SK-N-SH treated with all-trans-retinoic acid at 6 μM for 48 hours (cell line): ENCODE measurements around the gene VPS26B.
"Not testable (repeated sequence)": the region's sequence is repeated elsewhere in the genome, so short reads cannot be mapped to it uniquely, and the experiment has no call there.

Experiments
- ATAC-seq: fragments of 200-7000 bp; cut with Tn5 transposase; 3 replicates; pipeline ENCODE4 v1.9.1; 2020; ENCODE audit warnings: mild to moderate bottlenecking, moderate library complexity
- BACH2 ChIP-seq: fragments of 250-450 bp; sonication (Bioruptor Pico); IDR thresholded peaks from 2 replicates; pipeline ENCODE4 v1.9.0; 2021; ENCODE audit warnings: mild to moderate bottlenecking, borderline replicate concordance
- CSDC2 ChIP-seq: fragments of 250-450 bp; sonication (Bioruptor Pico); IDR thresholded peaks from 2 replicates; pipeline ENCODE4 v1.5.0; 2020; ENCODE audit warnings: mild to moderate bottlenecking, moderate library complexity
- GLIS3 ChIP-seq: fragments of 250-450 bp; sonication (Bioruptor Pico); IDR thresholded peaks from 2 replicates; pipeline ENCODE4 v1.5.0; 2020; ENCODE audit warnings: mild to moderate bottlenecking, moderate library complexity
- ISL1 ChIP-seq: fragments of 250-450 bp; sonication (Bioruptor Pico); IDR thresholded peaks from 2 replicates; pipeline ENCODE4 v2.1.2; 2022; ENCODE audit warnings: mild to moderate bottlenecking, moderate library complexity
- OSR1 ChIP-seq: fragments of 250-450 bp; sonication (Bioruptor Pico); IDR thresholded peaks from 2 replicates; pipeline ENCODE4 v1.8.0; 2022; ENCODE audit warnings: moderate library complexity, mild to moderate bottlenecking, inconsistent platforms
- PATZ1 ChIP-seq: fragments of 250-450 bp; sonication (Bioruptor Pico); IDR thresholded peaks from 2 replicates; pipeline ENCODE4 v1.8.0; 2020; ENCODE audit warnings: mild to moderate bottlenecking, moderate library complexity, borderline replicate concordance
- PPARA ChIP-seq: fragments of 250-450 bp; sonication (Bioruptor Pico); IDR thresholded peaks from 2 replicates; pipeline ENCODE4 v1.5.0; 2020; ENCODE audit warnings: mild to moderate bottlenecking, borderline replicate concordance
- RARB ChIP-seq: fragments of 250-450 bp; sonication (Bioruptor Pico); IDR thresholded peaks from 2 replicates; pipeline ENCODE4 v1.8.0; 2021; ENCODE audit warnings: mild to moderate bottlenecking, moderate library complexity
- SNAI2 ChIP-seq: fragments of 250-450 bp; sonication (Bioruptor Pico); IDR thresholded peaks from 2 replicates; pipeline ENCODE4 v1.5.0; 2020; ENCODE audit warnings: mild to moderate bottlenecking, moderate library complexity
- TCF4 ChIP-seq: fragments of 250-450 bp; sonication (Bioruptor Pico); IDR thresholded peaks from 2 replicates; pipeline ENCODE4 v1.8.0; 2021; ENCODE audit warnings: mild to moderate bottlenecking, moderate library complexity, borderline replicate concordance
- TOX ChIP-seq: fragments of 250-450 bp; sonication (Bioruptor Pico); IDR thresholded peaks from 2 replicates; pipeline ENCODE4 v1.8.0; 2021; ENCODE audit warnings: mild to moderate bottlenecking, moderate library complexity, borderline replicate concordance
- TSHZ2 ChIP-seq: fragments of 250-450 bp; sonication (Bioruptor Pico); IDR thresholded peaks from 2 replicates; pipeline ENCODE4 v1.5.0; 2020; ENCODE audit warnings: mild to moderate bottlenecking, moderate library complexity
- ZFP3 ChIP-seq: fragments of 250-450 bp; sonication (Bioruptor Pico); IDR thresholded peaks from 2 replicates; pipeline ENCODE4 v1.5.0; 2020; ENCODE audit warnings: mild to moderate bottlenecking, moderate library complexity
- ZFP30 ChIP-seq: fragments of 450-650 bp; formaldehyde crosslinking; IDR thresholded peaks from 2 replicates; pipeline ENCODE4 v1.5.0; 2022; ENCODE audit warnings: mild to moderate bottlenecking, moderate library complexity
- ZNF565 ChIP-seq: fragments of 450-650 bp; formaldehyde crosslinking; conservative IDR thresholded peaks from 2 replicates; pipeline ENCODE4 v1.5.0; 2020; ENCODE audit warnings: low read depth, mild to moderate bottlenecking, moderate library complexity
- ZNF70 ChIP-seq: fragments of 450-650 bp; formaldehyde crosslinking; IDR thresholded peaks from 2 replicates; pipeline ENCODE4 v1.5.0; 2020; ENCODE audit warnings: mild to moderate bottlenecking, moderate library complexity
- ZNF8 ChIP-seq: fragments of 450-650 bp; formaldehyde crosslinking; IDR thresholded peaks from 2 replicates; pipeline ENCODE4 v1.5.0; 2020; ENCODE audit warnings: mild to moderate bottlenecking, moderate library complexity
- TF ChIP-seq, protein P1 (sequence below): fragments of 250-450 bp; sonication (Bioruptor Pico); IDR thresholded peaks from 2 replicates; pipeline ENCODE4 v1.5.1; 2020; ENCODE audit warnings: low read depth, mild to moderate bottlenecking, moderate library complexity

The VPS26B gene

DNA sequence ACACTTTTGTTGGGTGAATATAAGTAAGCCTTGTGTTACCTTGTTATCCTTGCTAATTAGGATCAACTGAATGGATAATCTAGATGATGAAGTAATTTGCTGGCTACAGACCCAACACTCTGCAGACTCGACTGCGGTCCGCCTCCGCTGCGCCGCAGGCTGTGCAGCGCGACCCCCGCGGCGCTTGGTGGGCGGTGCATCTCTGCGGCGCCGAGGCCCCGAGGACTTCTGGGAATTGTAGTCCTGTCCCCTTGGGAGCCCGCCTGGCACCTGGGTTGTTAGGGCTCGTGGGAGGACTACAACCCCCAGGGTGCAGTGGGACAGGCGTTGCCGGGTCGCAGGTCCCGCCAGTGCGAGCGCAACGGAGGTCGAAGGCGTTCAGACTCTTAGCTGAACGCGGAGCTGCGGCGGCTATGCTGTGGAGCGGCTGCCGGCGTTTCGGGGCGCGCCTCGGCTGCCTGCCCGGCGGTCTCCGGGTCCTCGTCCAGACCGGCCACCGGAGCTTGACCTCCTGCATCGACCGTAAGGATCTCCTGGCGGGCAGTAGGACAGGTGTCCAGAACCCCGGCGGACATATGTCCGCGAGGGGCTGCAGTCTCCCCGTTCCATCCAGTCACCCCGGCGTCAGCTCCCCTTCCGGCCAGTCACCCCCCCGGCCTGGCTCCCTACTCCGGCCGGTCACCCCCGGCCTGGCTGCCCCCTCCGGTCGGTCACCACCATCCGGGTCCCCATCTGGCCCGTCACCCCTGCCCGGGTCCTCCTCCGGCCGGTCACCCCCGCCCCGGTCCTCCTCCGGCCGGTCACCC lies 28.9 kb downstream of the VPS26B start, which contains the start of the genes ACAD8 and THYN1 (continued):
- TF ChIP-seq ZFP3 (CRISPR knock-in tag) (0 out of 2 replicates have a peak, but pooled peaks have one; percentile 41), TCF4 (CRISPR knock-in tag) (no peak), GLIS3 (CRISPR knock-in tag) (no peak), ZFP30 (CRISPR knock-in tag) (no peak), PPARA (no peak)
- TF ChIP-seq, all 23 proteins: peak for 2

GRCh38 chr11:134254433-134255183 lies 30.1 kb downstream of the VPS26B start:
- no peak for TF ChIP-seq GLIS3 (CRISPR knock-in tag)
- TF ChIP-seq PPARA, result no peak
- no peak for TF ChIP-seq OSR1 (CRISPR knock-in tag)
- no peak for TF ChIP-seq ZFP3 (CRISPR knock-in tag)
- TF ChIP-seq ZNF8, result no peak
- no peak for TF ChIP-seq ZNF70 (CRISPR knock-in tag)
- no peak for TF ChIP-seq SNAI2 (CRISPR knock-in tag)
- no peak for TF ChIP-seq ZNF565
- no peak for TF ChIP-seq ISL1
- TF ChIP-seq BACH2 (CRISPR knock-in tag), result no peak
- TF ChIP-seq TOX, result no peak
- TF ChIP-seq CSDC2 (CRISPR knock-in tag), result no peak
- TF ChIP-seq, all 23 proteins: peak for 0
- ATAC-seq, result no peak

DNA sequence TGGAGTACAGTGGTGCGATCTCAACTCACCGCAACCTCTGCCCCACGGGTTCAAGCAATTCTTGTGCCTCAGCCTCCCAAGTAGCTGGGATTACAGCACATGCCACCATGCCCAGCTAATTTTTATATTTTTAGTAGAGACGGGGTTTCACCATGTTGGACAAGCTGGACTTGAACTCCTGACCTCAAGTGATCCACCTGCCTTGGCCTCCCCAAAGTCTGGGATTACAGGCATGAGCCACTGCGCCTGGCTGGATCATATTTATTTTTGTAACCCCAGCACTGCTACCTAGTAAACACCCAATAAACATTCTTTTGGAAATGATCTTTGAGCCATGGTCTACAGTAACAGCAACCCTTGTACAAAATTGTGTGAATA lies 30.7 kb downstream of the VPS26B start:
- ATAC-seq, result not testable (repeated sequence)

DNA sequence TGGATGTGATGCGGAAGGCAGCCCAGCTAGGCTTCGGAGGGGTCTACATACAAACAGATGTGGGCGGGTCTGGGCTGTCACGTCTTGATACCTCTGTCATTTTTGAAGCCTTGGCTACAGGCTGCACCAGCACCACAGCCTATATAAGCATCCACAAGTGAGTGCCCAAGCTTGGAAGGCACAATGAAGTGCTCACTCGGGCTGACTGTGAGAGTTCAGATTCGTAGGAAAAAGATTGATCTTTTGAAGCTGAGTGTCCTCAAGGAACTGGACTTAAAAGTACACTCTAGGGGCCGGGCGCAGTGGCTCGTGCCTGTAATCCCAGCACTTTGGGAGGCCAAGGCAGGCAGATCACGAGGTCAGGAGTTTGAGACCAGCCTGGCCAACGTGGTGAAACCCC lies 32.6 kb downstream of the VPS26B start:
- no peak for ATAC-seq
- no peak for TF ChIP-seq CSDC2 (CRISPR knock-in tag)
- TF ChIP-seq ZNF70 (CRISPR knock-in tag), result no peak
- TF ChIP-seq TOX, result no peak
- TF ChIP-seq PPARA, result no peak
- TF ChIP-seq PATZ1, result no peak
- TF ChIP-seq ZFP3 (CRISPR knock-in tag), result no peak
- no peak for TF ChIP-seq ZFP30 (CRISPR knock-in tag)
- TF ChIP-seq OSR1 (CRISPR knock-in tag), result no peak
- no peak for TF ChIP-seq GLIS3 (CRISPR knock-in tag)
- TF ChIP-seq ZNF8, result no peak

GRCh38 chr11:134258577-134258976 lies 34.1 kb downstream of the VPS26B start:
- TF ChIP-seq, protein P1, sequence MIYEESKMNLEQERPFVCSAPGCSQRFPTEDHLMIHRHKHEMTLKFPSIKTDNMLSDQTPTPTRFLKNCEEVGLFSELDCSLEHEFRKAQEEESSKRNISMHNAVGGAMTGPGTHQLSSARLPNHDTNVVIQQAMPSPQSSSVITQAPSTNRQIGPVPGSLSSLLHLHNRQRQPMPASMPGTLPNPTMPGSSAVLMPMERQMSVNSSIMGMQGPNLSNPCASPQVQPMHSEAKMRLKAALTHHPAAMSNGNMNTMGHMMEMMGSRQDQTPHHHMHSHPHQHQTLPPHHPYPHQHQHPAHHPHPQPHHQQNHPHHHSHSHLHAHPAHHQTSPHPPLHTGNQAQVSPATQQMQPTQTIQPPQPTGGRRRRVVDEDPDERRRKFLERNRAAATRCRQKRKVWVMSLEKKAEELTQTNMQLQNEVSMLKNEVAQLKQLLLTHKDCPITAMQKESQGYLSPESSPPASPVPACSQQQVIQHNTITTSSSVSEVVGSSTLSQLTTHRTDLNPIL, result no peak
- no peak for TF ChIP-seq ISL1
- TF ChIP-seq OSR1 (CRISPR knock-in tag), result no peak
- TF ChIP-seq RARB (CRISPR knock-in tag), result no peak
- TF ChIP-seq GLIS3 (CRISPR knock-in tag), result no peak
- no peak for TF ChIP-seq ZNF565
- TF ChIP-seq ZNF70 (CRISPR knock-in tag), result no peak
- no peak for TF ChIP-seq TSHZ2 (CRISPR knock-in tag)
- no peak for ATAC-seq

DNA sequence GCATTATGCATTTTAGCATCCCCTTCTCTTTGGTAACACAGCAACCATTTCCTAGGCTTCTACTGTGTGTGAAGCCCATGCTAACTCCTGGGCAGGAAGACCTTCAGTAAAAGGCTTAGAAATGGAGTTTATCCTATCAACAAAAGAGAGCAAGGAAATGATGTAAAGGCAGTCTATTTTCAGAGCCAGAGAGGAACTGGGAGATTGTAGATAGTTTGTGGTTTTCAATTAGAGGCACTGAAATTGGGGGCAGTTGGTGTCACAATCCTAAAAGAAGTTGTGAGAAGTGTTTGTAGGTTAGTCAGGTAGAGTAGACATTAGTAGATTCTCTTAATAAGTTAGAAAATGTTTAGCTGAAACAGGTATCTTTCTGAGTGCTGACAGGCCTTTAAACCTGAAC lies 36.0 kb downstream of the VPS26B start:
- no peak for ATAC-seq
- no peak for TF ChIP-seq SNAI2 (CRISPR knock-in tag)
- no peak for TF ChIP-seq ZNF70 (CRISPR knock-in tag)
- no peak for TF ChIP-seq PATZ1
- no peak for TF ChIP-seq ZNF565
- no peak for TF ChIP-seq TOX
- TF ChIP-seq TSHZ2 (CRISPR knock-in tag), result no peak
- no peak for TF ChIP-seq CSDC2 (CRISPR knock-in tag)
- TF ChIP-seq RARB (CRISPR knock-in tag), result no peak
